ENCODE results near the gene RAB40C. TPM values are rescaled to one million over a fixed set of nuclear protein-coding genes. Genes with fewer than 3 reads are reported as not detected.

RAB40C gene
- total RNA-seq, 1 donor from 2014 or later = 6.0 TPM

- H3K79me2 ChIP-seq (ENCODE audit: low read depth) = no peaks in the 10 kb centered on the region
- H4K20me1 ChIP-seq (ENCODE audit: low read depth) = peaks cover 54% of the 10 kb centered on the region
- H3F3A ChIP-seq (ENCODE audit: low read depth) = peaks cover 16% of the 10 kb centered on the region
- H3K27ac Mint-ChIP-seq = no peak overlapping the region
- no peaks in the 10 kb centered on the region for H3K9me3 ChIP-seq (ENCODE audit: low read depth)
- H3K4me1 Mint-ChIP-seq = peaks cover 7% of the 10 kb centered on the region
- H3K9me3 Mint-ChIP-seq = no peaks in the 10 kb centered on the region
- H3K4me2 ChIP-seq = no peak overlapping the region
- H3K27ac ChIP-seq = no peak overlapping the region
- H3K4me1 ChIP-seq = peaks cover 2% of the 10 kb centered on the region
- no peak overlapping the region for H2AFZ ChIP-seq (replicated peaks)
- no peaks in the 10 kb centered on the region for H3K36me3 Mint-ChIP-seq
- no peak overlapping the region for H3K4me3 Mint-ChIP-seq
- no peak for TF ChIP-seq EZH2 (IDR thresholded peaks at IDR 0.05)
- no peak for TF ChIP-seq EZH2phosphoT487 (IDR thresholded peaks at IDR 0.05)
- TF ChIP-seq, protein P1, sequence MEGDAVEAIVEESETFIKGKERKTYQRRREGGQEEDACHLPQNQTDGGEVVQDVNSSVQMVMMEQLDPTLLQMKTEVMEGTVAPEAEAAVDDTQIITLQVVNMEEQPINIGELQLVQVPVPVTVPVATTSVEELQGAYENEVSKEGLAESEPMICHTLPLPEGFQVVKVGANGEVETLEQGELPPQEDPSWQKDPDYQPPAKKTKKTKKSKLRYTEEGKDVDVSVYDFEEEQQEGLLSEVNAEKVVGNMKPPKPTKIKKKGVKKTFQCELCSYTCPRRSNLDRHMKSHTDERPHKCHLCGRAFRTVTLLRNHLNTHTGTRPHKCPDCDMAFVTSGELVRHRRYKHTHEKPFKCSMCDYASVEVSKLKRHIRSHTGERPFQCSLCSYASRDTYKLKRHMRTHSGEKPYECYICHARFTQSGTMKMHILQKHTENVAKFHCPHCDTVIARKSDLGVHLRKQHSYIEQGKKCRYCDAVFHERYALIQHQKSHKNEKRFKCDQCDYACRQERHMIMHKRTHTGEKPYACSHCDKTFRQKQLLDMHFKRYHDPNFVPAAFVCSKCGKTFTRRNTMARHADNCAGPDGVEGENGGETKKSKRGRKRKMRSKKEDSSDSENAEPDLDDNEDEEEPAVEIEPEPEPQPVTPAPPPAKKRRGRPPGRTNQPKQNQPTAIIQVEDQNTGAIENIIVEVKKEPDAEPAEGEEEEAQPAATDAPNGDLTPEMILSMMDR (IDR thresholded peaks at IDR 0.05) = no peak
- H3K27me3 ChIP-seq = peaks cover 34% of the 10 kb centered on the region
- peaks cover 8% of the 10 kb centered on the region for H3K27me3 Mint-ChIP-seq (ENCODE audit: insufficient read depth, low read depth)
- no peak for DNase-seq (ENCODE audit: low spot score)
- H3K9ac ChIP-seq = no peak overlapping the region
- H3K4me3 ChIP-seq = no peak overlapping the region
- no peaks in the 10 kb centered on the region for H3K36me3 ChIP-seq
These were observed 7.7 kb upstream of the RAB40C start for GRCh38 chr16:582218-582613.

- Histone ChIP-seq H3K9ac (no peak overlapping the region), H3K4me1 (peaks cover 2% of the 10 kb centered on the region), H3K9me3 (ENCODE audit: low read depth) (no peaks in the 10 kb centered on the region), H4K20me1 (ENCODE audit: low read depth) (peaks cover 58% of the 10 kb centered on the region), H3K36me3 (no peaks in the 10 kb centered on the region), H3K79me2 (ENCODE audit: low read depth) (peaks cover 1% of the 10 kb centered on the region), H3F3A (ENCODE audit: low read depth) (peaks cover 20% of the 10 kb centered on the region), H3K4me3 (no peak overlapping the region), H2AFZ (replicated peaks) (no peak overlapping the region), H3K27ac (no peak overlapping the region), H3K4me2 (no peak overlapping the region), H3K27me3 (peaks cover 37% of the 10 kb centered on the region)
- Mint-ChIP-seq H3K4me3 (no peak overlapping the region), H3K9me3 (no peaks in the 10 kb centered on the region), H3K4me1 (peaks cover 10% of the 10 kb centered on the region), H3K27ac (no peak overlapping the region), H3K27me3 (ENCODE audit: insufficient read depth, low read depth) (peaks cover 6% of the 10 kb centered on the region), H3K36me3 (no peaks in the 10 kb centered on the region)
- TF ChIP-seq, protein P1 (IDR thresholded peaks at IDR 0.05) = no peak
- no peak for TF ChIP-seq EZH2phosphoT487 (IDR thresholded peaks at IDR 0.05)
- TF ChIP-seq EZH2 (IDR thresholded peaks at IDR 0.05) = no peak
- no peak for DNase-seq (ENCODE audit: low spot score)
These were observed 7.1 kb upstream of the RAB40C start for GRCh38 chr16:582614-583331.

DNA sequence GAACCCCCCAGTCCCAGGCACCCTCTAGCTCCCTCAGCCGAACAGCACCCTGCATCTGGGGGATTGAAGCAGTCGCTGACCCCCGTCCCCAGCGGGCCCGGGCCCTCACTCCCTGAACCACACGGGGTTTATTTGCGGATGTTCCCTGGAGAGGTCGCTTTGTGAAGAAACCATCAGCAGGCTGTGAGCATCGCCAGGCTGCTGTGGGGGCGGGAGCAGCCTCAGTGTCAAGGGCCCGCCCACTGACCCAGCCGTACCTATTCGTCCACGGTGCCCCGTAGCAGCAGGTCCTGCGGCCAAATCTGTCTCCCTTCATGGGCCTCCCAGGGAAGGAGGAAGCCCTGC, 6.4 kb upstream of the RAB40C start:
- Mint-ChIP-seq H3K27ac (no peak overlapping the region), H3K4me3 (no peak overlapping the region), H3K27me3 (ENCODE audit: insufficient read depth, low read depth) (peaks cover 6% of the 10 kb centered on the region), H3K36me3 (no peaks in the 10 kb centered on the region), H3K9me3 (no peaks in the 10 kb centered on the region), H3K4me1 (peaks cover 13% of the 10 kb centered on the region)
- peaks cover 25% of the 10 kb centered on the region for H3F3A ChIP-seq (ENCODE audit: low read depth)
- peak overlapping the region; percentile 55 for H3K4me2 ChIP-seq
- H3K27me3 ChIP-seq = peaks cover 37% of the 10 kb centered on the region
- TF ChIP-seq EZH2phosphoT487 (IDR thresholded peaks at IDR 0.05) (no peak), EZH2 (IDR thresholded peaks at IDR 0.05) (no peak)
- TF ChIP-seq, protein P1 (IDR thresholded peaks at IDR 0.05) = no peak
- no peak overlapping the region for H3K9ac ChIP-seq
- peaks cover 8% of the 10 kb centered on the region for H3K79me2 ChIP-seq (ENCODE audit: low read depth)
- H3K4me3 ChIP-seq = no peak overlapping the region
- H3K4me1 ChIP-seq = peaks cover 2% of the 10 kb centered on the region
- H2AFZ ChIP-seq (replicated peaks) = no peak overlapping the region
- H3K27ac ChIP-seq = no peak overlapping the region
- no peaks in the 10 kb centered on the region for H3K36me3 ChIP-seq
- H3K9me3 ChIP-seq (ENCODE audit: low read depth) = no peaks in the 10 kb centered on the region
- no peak for DNase-seq (ENCODE audit: low spot score)
- peaks cover 58% of the 10 kb centered on the region for H4K20me1 ChIP-seq (ENCODE audit: low read depth)

Data from neural progenitor cell (in vitro differentiated cells).